Measurements from ENCODE around the gene TANK. TPM values are rescaled to one million over a fixed set of nuclear protein-coding genes. Genes with fewer than 3 reads are reported as not detected.

The TANK gene
- total and polyA plus RNA-seq, 2 of the 13 experiments (the other 11 are each of a cell fraction or from before 2014, with no cell fraction given), result 66.9 to 96.1 TPM

- CTCF ChIA-PET (ENCODE audit: low intra/inter-chr PET ratio, low total read pairs), result no interaction called here
- no peak for FAIRE-seq
- intact Hi-C loops (cut with micrococcal nuclease; ENCODE audit: unreplicated experiment), result no loop called here
Measured at GRCh38 chr2:161178756-161179155, 18.5 kb downstream of the TANK start.

More at GRCh38 chr2:161178756-161179155, 18.5 kb downstream of the TANK start:
- Histone ChIP-seq H3K4me2 (ENCODE audit: low read depth, low read length) (no peak overlapping the region), H3K36me3 (replicated peaks in 1 of 2; ENCODE audit: control insufficient read depth in 1 of 2, insufficient read depth in 2 of 2, low read length in 2 of 2) (peaks cover 17 to 43% of the 10 kb centered on the region in 2 experiments), H3K4me3 (replicated peaks in 1 of 3; ENCODE audit: insufficient read depth in 1 of 3, low read depth in 2 of 3, low read length in 3 of 3) (no peak overlapping the region), H3K9ac (ENCODE audit: insufficient read depth, low read depth, low read length) (no peak overlapping the region), H3K79me2 (ENCODE audit: insufficient read depth, low read length) (peaks cover 21% of the 10 kb centered on the region), H3K27ac (ENCODE audit: extremely low read length, insufficient read depth, low read length) (no peak overlapping the region), H3K4me1 (ENCODE audit: insufficient read depth, low read length) (no peaks in the 10 kb centered on the region), H2AFZ (ENCODE audit: low read length) (no peak overlapping the region), H3K27me3 (ENCODE audit: control insufficient read depth in 1 of 2, insufficient read depth in 2 of 2, low read length in 2 of 2) (no peaks in the 10 kb centered on the region), H4K20me1 (ENCODE audit: insufficient read depth, low read length) (0 out of 2 replicates have a peak, but pooled peaks cover 4% of the 10 kb centered on the region), H3K9me3 (ENCODE audit: low read length) (no peaks in the 10 kb centered on the region)
- TF ChIP-seq ZNF414 (CRISPR knock-in tag; IDR thresholded peaks at IDR 0.05) (no peak), POGZ (CRISPR knock-in tag; IDR thresholded peaks at IDR 0.05) (no peak), KLF11 (CRISPR knock-in tag; IDR thresholded peaks at IDR 0.05) (no peak), ZNF180 (CRISPR knock-in tag; IDR thresholded peaks at IDR 0.05; ENCODE audit: borderline replicate concordance, low read depth) (no peak), ZNF317 (CRISPR knock-in tag; IDR thresholded peaks at IDR 0.05) (no peak), SP2 (CRISPR knock-in tag; IDR thresholded peaks at IDR 0.05) (no peak), DMTF1 (CRISPR knock-in tag; IDR thresholded peaks at IDR 0.05) (no peak), ZNF337 (CRISPR knock-in tag; IDR thresholded peaks at IDR 0.05; ENCODE audit: borderline replicate concordance, low read depth) (no peak), ZNF790 (CRISPR knock-in tag; IDR thresholded peaks at IDR 0.05; ENCODE audit: borderline replicate concordance) (no peak)
- TF ChIP-seq, protein P1, sequence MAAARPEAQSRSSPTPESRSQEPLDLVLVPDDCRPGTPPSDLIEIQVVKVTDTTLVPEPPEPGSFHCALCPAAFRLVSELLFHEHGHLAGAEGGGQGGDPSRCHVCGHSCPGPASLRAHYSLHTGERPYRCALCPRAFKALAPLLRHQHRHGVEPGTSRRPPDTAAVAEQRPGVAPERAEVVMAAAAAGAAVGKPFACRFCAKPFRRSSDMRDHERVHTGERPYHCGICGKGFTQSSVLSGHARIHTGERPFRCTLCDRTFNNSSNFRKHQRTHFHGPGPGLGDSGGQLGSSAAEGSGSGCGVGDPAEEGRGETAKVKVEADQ (CRISPR knock-in tag; IDR thresholded peaks at IDR 0.05; ENCODE audit: borderline replicate concordance), result no peak
- ATAC-seq, result no peak
- in situ Hi-C loops (cut with HindIII; ENCODE audit: extremely low pct_ligation_motif_present, low pct_unique_long_range_greater_than_20kb), result no loop called here
- WGBS (ENCODE audit: low lambda C conversion rate), result 97% methylated on average over 4 of the region's 4 CpGs
- DNase-seq (ENCODE audit: low spot score), result no peak
- POLR2A ChIA-PET, result no interaction called here
- BruUV-seq (replicated peaks), result no TSS peak

All from HepG2 (cell line).